ENCODE measurements around the gene APC2.
"Not testable (repeated sequence)": the region's sequence is repeated elsewhere in the genome, so short reads cannot be mapped to it uniquely, and the experiment has no call there.

APC2 gene

DNA sequence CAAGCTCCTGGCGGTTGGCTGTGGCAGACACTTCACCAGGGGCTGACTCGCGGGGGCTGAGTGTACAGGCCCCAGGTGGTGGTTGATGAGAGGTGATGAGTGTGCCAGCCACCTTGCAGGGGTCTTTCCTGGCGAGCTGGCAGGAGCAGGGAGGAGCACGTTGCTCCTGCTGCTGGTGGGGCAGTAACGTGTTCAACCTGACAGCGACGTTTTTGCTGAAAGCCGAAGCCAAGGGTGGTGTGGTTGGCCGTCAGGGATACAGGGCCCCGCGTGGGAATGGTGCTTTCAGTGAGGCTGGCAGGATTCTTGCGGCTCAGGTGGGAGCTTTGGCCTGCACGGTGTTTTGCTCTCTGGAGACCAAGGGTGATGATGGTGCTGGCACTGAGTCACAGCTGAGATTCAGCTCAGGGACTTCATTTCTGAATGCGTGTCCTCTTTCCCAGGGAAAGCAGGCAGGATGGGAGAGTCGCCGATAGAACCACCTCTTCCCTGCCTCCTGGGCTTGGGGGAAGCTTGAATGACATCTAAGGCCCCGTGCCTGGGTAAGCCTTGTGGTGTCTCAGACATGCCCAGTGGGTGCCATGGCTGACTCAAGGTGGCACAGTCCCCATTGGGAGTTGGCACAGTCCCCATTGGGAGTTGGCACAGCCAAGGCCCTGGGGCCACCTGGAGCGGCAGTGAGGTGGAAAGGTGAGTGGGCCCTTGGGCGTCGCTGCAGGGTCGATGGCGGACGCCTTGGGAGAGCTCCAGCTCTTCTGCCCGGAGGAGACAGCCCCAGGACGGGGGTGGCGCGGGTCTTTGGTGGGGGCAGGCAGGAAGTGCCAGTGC, 33.7 kb upstream of the APC2 start:
- DNase-seq, result no peak

- no peak for DNase-seq
Measured at GRCh38 chr19:1417145-1417544, 32.8 kb upstream of the APC2 start.

DNA sequence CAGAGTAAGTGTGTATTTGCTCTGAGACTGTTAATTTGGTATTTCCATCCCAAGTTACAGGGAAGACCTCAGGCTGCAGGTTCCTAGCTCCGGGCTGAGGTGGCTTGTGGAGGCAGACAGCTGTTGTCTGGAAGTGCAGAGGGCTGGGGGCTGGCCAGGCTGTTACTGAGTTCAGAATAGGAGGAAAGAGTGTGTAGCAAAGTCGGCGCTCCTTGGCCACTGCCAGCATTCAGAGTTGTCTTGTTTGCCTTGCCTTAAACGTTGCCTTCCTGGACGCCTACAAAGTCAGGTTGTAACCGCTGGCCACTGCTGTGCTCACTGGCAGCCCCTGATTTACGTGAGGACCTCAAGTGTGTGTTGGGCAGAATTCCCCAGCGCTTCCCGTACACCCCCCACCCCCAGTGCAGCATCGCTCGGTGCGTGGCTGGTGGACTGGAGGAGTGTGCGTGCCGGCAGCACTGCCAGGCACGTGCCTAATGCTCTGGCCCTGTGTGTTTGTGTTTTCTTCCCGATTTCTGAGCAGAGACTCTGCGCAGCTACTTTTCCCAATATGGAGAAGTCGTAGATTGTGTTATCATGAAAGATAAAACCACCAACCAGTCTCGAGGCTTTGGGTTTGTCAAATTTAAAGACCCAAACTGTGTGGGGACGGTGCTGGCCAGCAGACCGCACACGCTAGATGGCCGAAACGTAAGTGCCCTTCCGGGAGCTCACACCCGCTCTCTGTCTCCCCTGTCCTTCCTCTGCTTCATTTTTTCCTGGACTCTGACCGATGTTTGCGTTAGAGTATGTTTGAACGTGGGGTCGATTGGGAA, 32.0 kb upstream of the APC2 start:
- DNase-seq, result no peak

DNA sequence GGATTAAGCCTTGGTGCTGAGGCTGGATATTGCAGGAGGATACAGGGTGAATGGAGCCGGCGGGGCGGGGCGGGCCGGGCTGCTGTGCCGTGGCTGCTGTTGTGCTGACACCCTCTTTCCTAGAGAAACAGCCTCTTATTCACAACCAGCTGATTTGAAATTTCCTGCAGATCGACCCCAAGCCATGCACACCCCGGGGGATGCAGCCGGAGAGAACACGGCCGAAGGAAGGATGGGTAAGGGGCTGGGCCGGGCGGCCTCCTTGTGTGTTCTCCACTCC, 31.5 kb upstream of the APC2 start:
- DNase-seq, result no peak

- DNase-seq, result no peak
Measured at GRCh38 chr19:1418951-1419738, 30.8 kb upstream of the APC2 start.

GRCh38 chr19:1420085-1420484, 29.8 kb upstream of the APC2 start:
- not testable (repeated sequence) for DNase-seq

DNA sequence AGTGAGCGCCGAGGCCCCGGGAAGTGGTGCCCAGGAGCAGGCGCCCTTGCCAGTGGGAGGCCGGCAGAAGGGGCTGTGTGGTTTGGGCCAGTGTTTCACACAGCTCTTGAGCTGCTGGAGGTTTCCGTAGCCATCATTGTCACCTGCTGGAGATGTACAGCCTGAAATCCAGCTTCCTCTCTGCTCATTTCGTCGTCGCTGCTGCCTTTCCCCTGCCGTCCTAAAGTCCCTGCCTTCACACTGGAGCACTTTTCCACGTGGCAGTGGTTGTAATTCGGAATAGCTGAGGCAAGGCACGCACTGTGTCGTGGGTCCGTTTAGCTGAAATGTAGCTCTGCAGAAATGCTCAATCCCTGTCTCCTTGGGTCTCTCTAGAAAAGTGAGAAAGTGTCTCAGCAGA, 29.3 kb upstream of the APC2 start:
- DNase-seq, result no peak

DNA sequence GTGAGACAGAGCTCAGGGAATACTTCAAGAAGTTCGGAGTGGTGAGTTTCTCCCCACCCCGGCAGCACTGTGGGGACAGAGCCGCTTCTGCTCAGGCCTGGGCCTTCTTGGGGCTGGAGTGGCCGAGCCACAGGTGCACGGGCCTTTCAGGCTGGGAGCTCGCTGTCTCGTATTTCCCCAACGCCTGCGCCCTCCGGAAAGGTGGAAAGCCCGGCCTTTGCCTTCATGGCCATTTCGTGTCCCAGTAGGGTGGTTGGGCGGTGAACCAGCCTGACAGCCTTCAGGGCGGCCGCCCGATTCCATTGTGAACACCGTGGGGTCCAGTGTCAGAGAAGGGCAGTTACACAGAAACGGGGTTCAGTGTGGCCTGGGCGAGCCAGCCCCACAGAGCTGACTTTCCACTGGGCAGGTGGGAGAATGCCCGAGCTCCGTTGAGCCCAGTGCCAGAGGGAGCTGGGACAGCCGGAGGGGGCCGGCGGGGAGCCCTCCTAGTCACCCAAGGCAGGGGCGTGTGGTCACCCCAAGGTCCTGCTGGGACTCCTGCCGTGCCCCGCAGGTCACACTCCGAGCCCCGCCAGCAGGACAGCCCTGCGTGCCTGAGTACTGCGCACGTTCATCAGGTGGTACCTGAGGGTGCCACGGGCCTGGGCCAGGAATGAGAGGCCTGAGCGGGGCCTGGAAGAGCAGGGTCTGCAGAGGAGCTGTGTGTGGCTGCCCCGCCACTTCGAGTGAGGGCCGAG, 28.5 kb upstream of the APC2 start:
- DNase-seq, result no peak

- DNase-seq, result no peak
Measured at GRCh38 chr19:1421958-1422305, 28.0 kb upstream of the APC2 start.

GRCh38 chr19:1422360-1422759, 27.6 kb upstream of the APC2 start:
- no peak for DNase-seq

DNA sequence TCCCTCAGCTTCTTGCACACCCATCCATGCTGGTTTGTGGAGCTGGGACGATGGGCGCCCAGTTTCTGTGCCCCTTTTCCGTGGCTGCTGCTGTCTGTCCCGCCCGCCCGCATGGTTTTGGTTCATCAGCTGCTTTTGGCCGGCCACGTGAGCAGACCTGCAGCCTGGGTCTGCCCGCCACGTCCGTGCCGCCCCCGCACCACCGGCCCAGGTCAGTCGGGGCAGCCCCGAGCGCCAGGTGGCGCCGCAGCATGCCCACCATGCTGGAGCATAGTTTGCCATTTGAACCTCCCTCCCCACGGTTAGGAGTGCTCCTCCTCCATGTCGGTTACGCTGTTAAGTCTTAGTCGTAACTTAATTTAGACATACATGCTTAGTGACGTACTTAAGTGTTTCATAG, 27.0 kb upstream of the APC2 start:
- no peak for DNase-seq

GRCh38 chr19:1423436-1424191, 26.3 kb upstream of the APC2 start:
- no peak for DNase-seq

GRCh38 chr19:1424192-1424955, 25.5 kb upstream of the APC2 start:
- DNase-seq, result no peak

GRCh38 chr19:1425102-1425837, 24.7 kb upstream of the APC2 start:
- DNase-seq, result no peak

DNA sequence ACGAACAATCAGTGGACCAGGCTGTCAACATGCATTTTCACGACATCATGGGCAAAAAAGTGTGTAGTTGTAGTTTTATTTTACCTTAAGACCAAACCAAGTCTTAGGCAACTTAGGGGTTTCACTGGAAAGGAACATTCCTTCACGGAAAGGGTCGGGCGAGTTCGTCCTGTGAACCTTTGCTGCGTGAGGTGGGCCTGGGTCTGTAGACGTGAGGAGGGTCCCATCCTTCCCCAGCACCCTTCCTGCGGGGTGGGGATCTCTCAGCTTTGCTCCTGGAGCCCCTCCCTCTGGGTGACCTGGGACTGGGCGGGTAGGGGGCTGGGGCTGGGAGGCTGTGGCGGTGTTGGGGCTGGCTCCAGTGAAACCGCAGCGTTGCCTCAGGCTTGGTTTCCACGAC, 24.0 kb upstream of the APC2 start:
- DNase-seq, result no peak

DNA sequence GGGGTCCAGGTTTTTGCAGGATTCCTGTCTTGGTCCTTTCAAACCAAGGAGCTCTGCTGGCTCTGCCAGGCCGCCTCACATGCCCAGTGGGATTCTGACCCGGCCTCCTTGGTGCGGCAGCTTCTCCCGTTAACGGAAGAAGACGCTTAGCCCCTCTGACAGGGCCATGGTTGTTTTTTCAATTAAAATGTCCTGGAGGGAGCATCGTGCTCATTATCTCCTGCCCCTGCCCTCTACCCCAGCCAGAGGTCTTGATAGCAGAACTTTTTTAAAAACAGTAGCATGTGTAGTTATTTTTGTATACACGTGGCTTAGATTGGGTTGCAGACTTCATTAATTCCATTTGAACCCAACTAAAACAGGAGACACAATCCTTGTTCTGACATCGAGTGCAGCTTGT, 23.2 kb upstream of the APC2 start:
- DNase-seq, result no peak

DNA sequence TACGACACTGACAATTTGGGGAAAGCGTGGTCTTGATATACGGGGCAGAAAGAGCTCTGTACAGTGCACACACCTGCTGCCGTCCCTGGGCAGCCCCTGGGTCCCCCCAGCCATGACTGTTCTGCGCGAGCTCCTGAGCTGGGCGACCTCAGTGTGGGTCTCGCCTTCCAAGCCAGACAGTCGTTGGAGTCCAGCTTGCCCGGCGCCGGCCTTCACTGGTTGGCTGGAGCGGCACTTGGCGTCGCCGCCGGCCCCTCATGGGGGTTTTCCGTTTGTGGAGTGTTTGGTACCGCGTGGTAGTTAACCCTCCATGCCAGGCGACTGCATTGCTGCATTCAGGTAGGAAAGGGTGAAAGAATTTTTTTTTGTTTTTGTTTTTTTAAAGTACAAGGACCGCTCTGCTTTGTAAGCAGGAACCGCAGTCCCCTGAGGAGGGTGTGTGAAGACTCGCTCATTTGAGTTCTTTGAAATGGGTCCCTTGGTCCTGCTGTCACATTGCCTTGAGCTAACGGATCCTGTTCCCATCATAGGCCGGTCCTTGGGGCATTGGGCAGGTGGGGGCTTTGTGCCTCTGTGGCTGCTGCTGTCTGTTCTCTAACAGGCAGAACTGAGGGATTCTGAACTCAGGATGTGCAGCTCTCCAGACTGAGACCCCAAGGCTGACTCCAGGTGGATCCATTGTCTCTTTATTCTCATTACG, 22.6 kb upstream of the APC2 start:
- no peak for DNase-seq

- DNase-seq, result no peak
Measured at GRCh38 chr19:1428738-1429391, 21.1 kb upstream of the APC2 start.

- DNase-seq, result no peak
Measured at GRCh38 chr19:1429750-1430149, 20.2 kb upstream of the APC2 start.

- no peak for DNase-seq
Measured at GRCh38 chr19:1430246-1430645, 19.7 kb upstream of the APC2 start.
